ENCODE data around the gene CALD1.

DNA sequence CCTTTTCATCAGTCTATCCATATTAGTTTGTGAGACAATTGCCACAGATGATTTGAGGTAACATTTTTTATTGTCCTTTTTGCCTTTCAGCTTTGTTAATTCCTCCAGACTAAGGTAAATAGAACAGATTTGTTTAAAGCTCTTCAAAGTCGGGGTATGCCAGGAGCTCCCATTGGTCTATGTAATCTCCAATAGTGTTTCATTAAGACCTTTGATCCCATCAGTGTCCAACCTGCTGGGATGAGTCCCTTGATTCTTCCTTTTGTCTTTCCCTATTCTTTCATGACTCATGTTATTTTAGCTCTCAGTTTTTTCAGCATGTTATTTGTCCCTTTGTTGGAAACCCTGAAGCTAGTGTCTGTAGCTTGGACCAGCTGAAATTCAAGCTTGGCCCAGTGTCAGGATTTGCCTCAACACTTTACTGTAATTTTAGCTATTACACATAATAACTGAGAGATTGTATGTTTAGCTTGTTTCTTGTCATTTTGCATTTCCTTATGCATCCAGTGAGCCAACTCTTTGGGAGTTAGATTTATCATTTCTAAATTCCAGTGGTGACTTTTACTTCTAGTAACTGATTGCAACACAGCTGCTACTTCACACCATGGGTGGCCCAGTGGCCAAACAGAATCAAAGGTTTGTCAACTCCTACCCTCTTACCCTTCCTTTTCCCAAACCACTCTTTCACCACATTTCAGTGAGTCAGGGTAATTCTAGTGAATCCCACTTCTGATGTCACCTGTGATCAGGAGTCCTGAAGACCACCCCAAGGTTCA, 222.1 kb downstream of the CALD1 start:
- TF ChIP-seq, protein P1, sequence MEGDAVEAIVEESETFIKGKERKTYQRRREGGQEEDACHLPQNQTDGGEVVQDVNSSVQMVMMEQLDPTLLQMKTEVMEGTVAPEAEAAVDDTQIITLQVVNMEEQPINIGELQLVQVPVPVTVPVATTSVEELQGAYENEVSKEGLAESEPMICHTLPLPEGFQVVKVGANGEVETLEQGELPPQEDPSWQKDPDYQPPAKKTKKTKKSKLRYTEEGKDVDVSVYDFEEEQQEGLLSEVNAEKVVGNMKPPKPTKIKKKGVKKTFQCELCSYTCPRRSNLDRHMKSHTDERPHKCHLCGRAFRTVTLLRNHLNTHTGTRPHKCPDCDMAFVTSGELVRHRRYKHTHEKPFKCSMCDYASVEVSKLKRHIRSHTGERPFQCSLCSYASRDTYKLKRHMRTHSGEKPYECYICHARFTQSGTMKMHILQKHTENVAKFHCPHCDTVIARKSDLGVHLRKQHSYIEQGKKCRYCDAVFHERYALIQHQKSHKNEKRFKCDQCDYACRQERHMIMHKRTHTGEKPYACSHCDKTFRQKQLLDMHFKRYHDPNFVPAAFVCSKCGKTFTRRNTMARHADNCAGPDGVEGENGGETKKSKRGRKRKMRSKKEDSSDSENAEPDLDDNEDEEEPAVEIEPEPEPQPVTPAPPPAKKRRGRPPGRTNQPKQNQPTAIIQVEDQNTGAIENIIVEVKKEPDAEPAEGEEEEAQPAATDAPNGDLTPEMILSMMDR (IDR thresholded peaks at IDR 0.05), result no peak
- no peak for TF ChIP-seq POLR2A (IDR thresholded peaks at IDR 0.05)

Measured in uterus (tissue), 2 donors.